Neural cell (in vitro differentiated cells): ENCODE data around the gene APC.

Experiments
- EP300 ChIP-seq: fragments of 450-650 bp; conservative IDR thresholded peaks from 2 replicates; pipeline ENCODE4 v1.6.1; 2014; ENCODE audit warnings: antibody characterized with exemption, mild to moderate bottlenecking, moderate library complexity; ENCODE audit not compliant: poor library complexity, severe bottlenecking
- SMC3 ChIP-seq: fragments of 450-650 bp; conservative IDR thresholded peaks from 2 replicates; pipeline ENCODE4 v1.6.1; 2014; ENCODE audit warnings: antibody characterized with exemption, mild to moderate bottlenecking, moderate library complexity; ENCODE audit not compliant: poor library complexity

DNA sequence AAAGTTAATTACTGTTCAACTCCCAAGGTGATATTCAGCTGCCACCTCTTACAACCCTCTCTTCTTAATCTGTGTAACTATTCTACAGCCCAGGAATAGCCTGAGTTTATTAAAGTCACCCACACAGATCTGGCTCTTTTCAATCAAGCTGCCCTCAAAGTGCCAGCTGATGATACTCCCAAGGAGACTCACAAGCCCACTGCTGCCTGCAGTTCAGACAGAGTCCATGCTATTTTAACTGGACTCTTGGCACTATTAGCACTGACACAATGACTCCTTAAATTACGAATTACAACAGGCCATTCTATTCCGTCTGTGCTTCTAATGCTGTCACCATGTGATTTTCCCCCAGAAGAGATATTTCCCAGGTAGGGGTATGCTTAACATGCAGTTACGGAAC lies 158.0 kb downstream of the APC start:
- no peak for TF ChIP-seq EP300
- no peak for TF ChIP-seq SMC3
